ENCODE data around the gene EREG.

EREG gene

DNA sequence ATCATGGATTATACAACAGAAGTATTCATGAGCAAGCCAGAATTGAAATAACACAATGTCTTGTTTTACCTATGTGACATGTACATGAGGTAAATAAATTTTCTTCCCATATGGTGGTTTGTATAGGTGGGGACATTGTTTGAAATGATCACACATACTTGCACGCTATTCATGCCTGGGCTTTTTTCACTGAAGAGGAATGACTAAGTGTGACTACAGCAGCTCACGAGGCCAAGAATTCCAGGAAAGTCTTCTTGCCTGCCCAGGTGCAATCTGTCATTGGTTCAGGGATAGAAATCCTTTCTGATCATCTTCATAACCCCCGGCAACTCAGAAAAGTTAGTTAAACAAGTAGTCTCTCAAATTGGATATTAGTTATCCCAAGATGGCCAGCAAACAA is 43.7 kb downstream of the EREG start:
- DNase-seq, result no peak
- Histone ChIP-seq H3K36me3 (ENCODE audit: control insufficient read depth in 4 of 4, insufficient read depth in 4 of 4, low read length in 3 of 4) (no peaks in the 10 kb centered on the region), H3K4me1 (ENCODE audit: control extremely low read depth in 1 of 4, control insufficient read depth in 4 of 4, insufficient read depth in 4 of 4, low read length in 3 of 4) (no peaks in the 10 kb centered on the region), H3K4me3 (ENCODE audit: control insufficient read depth in 1 of 7, extremely low read depth in 1 of 7, insufficient read depth in 4 of 7, low read depth in 2 of 7, low read length in 6 of 7) (no peak overlapping the region), H3K27ac (ENCODE audit: insufficient read depth in 1 of 2, low read depth in 1 of 2, low read length in 2 of 2, poor library complexity in 1 of 2, severe bottlenecking in 2 of 2) (no peak overlapping the region), H3K27me3 (replicated peaks in 2 of 5; ENCODE audit: control insufficient read depth in 4 of 5, insufficient read depth in 5 of 5, low read length in 4 of 5) (no peaks in the 10 kb centered on the region), H3K9me3 (ENCODE audit: control extremely low read depth in 1 of 5, control insufficient read depth in 4 of 5, insufficient read depth in 2 of 5, low read depth in 1 of 5, low read length in 4 of 5) (no peaks in the 10 kb centered on the region)
- POLR2A ChIA-PET, result no interaction called here
- WGBS (ENCODE audit: insufficient coverage), result 100% methylated on average over 2 of the region's 3 CpGs
- CTCF ChIA-PET, result no interaction called here

DNA sequence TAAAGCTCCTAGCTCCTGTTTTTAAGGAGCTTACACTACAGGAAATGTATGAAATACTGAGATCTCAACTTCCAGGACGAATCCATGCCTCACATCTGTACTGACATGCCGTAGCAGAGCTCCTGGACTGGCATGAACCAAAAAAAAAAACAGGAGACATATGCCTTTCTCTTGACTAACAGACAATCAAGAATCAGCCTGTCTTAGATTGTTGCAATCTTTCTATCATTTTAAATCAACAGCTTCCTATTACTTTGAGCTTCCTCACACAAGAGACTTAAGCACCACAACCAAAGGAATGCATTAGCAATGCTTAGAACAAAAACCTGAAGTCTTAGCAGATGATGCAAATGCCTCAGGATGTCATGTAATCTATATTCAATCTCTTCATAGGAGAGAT is 45.3 kb downstream of the EREG start:
- ChIA-PET POLR2A (interaction anchor here (0.6 kb wide), 1 partner anchor 64 kb away, joined by 3 read pairs; no protein-coding TSS in a partner anchor), CTCF (interaction anchor here (1.3 to 2.2 kb wide), 2 partner anchors 9 to 18 kb away, joined by 4 to 8 read pairs; no protein-coding TSS in a partner anchor)
- Histone ChIP-seq H3K27me3 (replicated peaks in 2 of 5; ENCODE audit: control insufficient read depth in 4 of 5, insufficient read depth in 5 of 5, low read length in 4 of 5) (no peaks in the 10 kb centered on the region), H3K4me3 (ENCODE audit: control insufficient read depth in 1 of 7, extremely low read depth in 1 of 7, insufficient read depth in 4 of 7, low read depth in 2 of 7, low read length in 6 of 7) (no peak overlapping the region), H3K27ac (ENCODE audit: insufficient read depth in 1 of 2, low read depth in 1 of 2, low read length in 2 of 2, poor library complexity in 1 of 2, severe bottlenecking in 2 of 2) (no peak overlapping the region), H3K36me3 (ENCODE audit: control insufficient read depth in 4 of 4, insufficient read depth in 4 of 4, low read length in 3 of 4) (no peaks in the 10 kb centered on the region), H3K4me1 (ENCODE audit: control extremely low read depth in 1 of 4, control insufficient read depth in 4 of 4, insufficient read depth in 4 of 4, low read length in 3 of 4) (no peaks in the 10 kb centered on the region), H3K9me3 (ENCODE audit: control extremely low read depth in 1 of 5, control insufficient read depth in 4 of 5, insufficient read depth in 2 of 5, low read depth in 1 of 5, low read length in 4 of 5) (no peaks in the 10 kb centered on the region)
- WGBS (ENCODE audit: insufficient coverage), result 92% methylated on average over 2 of the region's 2 CpGs
- DNase-seq, result no peak

DNA sequence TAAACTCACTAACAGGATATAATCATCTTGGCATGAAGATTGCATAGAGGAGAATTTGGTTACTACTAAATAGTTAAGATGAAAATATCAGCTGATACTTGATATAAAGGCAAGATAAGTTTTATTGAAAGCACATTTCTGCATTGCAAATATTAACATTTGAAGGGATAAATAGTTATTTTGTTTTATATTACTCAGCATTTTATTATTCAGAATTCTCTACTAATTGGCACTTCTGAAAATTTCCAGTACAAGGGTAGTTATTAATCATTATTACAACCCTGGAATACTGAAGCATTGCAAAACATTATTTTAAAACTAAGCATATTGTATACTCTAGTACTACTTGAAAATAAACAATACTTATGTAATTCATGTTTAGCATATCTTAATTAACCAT is 47.3 kb downstream of the EREG start:
- ChIA-PET CTCF (no interaction called here), POLR2A (no interaction called here)

DNA sequence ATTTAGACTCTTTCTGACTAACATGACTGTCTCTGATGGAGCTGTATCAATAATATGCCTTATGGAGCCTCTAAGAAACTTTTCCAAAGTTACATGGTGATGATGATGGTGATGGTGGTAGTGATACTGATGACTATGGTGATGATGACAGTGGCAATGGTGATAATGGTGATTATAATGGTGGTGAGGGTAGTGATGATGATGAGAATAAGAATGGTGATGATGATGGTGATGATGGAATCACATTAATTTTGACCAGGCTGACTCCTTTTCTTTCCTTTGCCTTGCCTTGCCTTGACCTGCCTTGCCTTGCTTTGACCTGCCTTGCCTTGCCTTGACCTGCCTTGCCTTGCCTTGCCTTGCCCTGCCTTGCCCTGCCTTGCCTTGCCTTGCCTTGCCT is 48.3 kb downstream of the EREG start:
- ChIA-PET POLR2A (no interaction called here), CTCF (no interaction called here)
- Histone ChIP-seq H3K27ac (ENCODE audit: insufficient read depth in 1 of 2, low read depth in 1 of 2, low read length in 2 of 2, poor library complexity in 1 of 2, severe bottlenecking in 2 of 2) (no peak overlapping the region), H3K4me1 (ENCODE audit: control extremely low read depth in 1 of 4, control insufficient read depth in 4 of 4, insufficient read depth in 4 of 4, low read length in 3 of 4) (no peaks in the 10 kb centered on the region), H3K4me3 (ENCODE audit: control insufficient read depth in 1 of 7, extremely low read depth in 1 of 7, insufficient read depth in 4 of 7, low read depth in 2 of 7, low read length in 6 of 7) (no peak overlapping the region), H3K9me3 (ENCODE audit: control extremely low read depth in 1 of 5, control insufficient read depth in 4 of 5, insufficient read depth in 2 of 5, low read depth in 1 of 5, low read length in 4 of 5) (no peaks in the 10 kb centered on the region), H3K27me3 (replicated peaks in 2 of 5; ENCODE audit: control insufficient read depth in 4 of 5, insufficient read depth in 5 of 5, low read length in 4 of 5) (no peaks in the 10 kb centered on the region), H3K36me3 (ENCODE audit: control insufficient read depth in 4 of 4, insufficient read depth in 4 of 4, low read length in 3 of 4) (no peaks in the 10 kb centered on the region)
- DNase-seq, result no peak

More for the DNA sequence above, 47.3 kb downstream of the EREG start:
- H3K27me3 ChIP-seq (replicated peaks in 2 of 5; ENCODE audit: control insufficient read depth in 4 of 5, insufficient read depth in 5 of 5, low read length in 4 of 5), result no peaks in the 10 kb centered on the region
- H3K4me3 ChIP-seq (ENCODE audit: control insufficient read depth in 1 of 7, extremely low read depth in 1 of 7, insufficient read depth in 4 of 7, low read depth in 2 of 7, low read length in 6 of 7), result no peak overlapping the region
- no peaks in the 10 kb centered on the region for H3K36me3 ChIP-seq (ENCODE audit: control insufficient read depth in 4 of 4, insufficient read depth in 4 of 4, low read length in 3 of 4)
- H3K4me1 ChIP-seq (ENCODE audit: control extremely low read depth in 1 of 4, control insufficient read depth in 4 of 4, insufficient read depth in 4 of 4, low read length in 3 of 4), result no peaks in the 10 kb centered on the region
- H3K9me3 ChIP-seq (ENCODE audit: control extremely low read depth in 1 of 5, control insufficient read depth in 4 of 5, insufficient read depth in 2 of 5, low read depth in 1 of 5, low read length in 4 of 5), result no peaks in the 10 kb centered on the region
- DNase-seq, result no peak
- H3K27ac ChIP-seq (ENCODE audit: insufficient read depth in 1 of 2, low read depth in 1 of 2, low read length in 2 of 2, poor library complexity in 1 of 2, severe bottlenecking in 2 of 2), result no peak overlapping the region

DNA sequence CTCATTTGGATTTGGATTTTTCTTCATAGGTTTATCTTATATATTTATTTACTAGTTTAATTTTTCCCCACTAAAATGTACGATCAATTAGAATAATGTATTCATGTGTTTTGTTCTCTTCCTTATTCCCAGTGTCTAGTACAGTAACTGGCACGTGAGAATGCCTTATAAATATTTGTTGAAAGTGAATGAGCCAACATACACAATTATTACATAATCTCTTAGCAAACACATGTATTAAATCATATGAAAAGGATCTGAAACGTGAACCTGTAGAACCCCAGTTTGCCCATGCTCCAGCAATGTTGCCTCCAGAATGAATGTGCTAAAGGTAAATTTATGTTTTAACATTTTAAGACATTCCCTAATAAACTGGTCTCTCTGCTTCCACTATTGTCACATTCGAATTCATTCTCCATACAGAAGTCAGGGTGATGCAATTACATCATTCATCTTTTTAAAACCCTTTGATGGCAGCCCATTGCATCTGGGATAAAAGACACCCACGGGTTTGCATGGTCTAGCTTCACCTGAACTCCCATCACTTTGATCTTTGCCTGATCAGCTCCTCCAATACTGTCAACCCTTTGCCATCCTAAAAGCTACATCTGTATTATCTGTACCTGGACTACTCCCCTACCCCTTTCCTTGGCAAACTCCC is 49.3 kb downstream of the EREG start:
- H3K4me3 ChIP-seq (ENCODE audit: control insufficient read depth in 1 of 7, extremely low read depth in 1 of 7, insufficient read depth in 4 of 7, low read depth in 2 of 7, low read length in 6 of 7), result no peak overlapping the region
- ChIA-PET POLR2A (no interaction called here), CTCF (interaction anchor here (0.7 to 1.0 kb wide), 2 partner anchors 13 to 30 kb away, joined by 3 to 4 read pairs; no protein-coding TSS in a partner anchor)
- no peak for DNase-seq
- no peaks in the 10 kb centered on the region for H3K9me3 ChIP-seq (ENCODE audit: control extremely low read depth in 1 of 5, control insufficient read depth in 4 of 5, insufficient read depth in 2 of 5, low read depth in 1 of 5, low read length in 4 of 5)
- no peaks in the 10 kb centered on the region for H3K4me1 ChIP-seq (ENCODE audit: control extremely low read depth in 1 of 4, control insufficient read depth in 4 of 4, insufficient read depth in 4 of 4, low read length in 3 of 4)
- H3K27ac ChIP-seq (ENCODE audit: insufficient read depth in 1 of 2, low read depth in 1 of 2, low read length in 2 of 2, poor library complexity in 1 of 2, severe bottlenecking in 2 of 2), result no peak overlapping the region
- 100% methylated on average over 3 of the region's 5 CpGs for WGBS (ENCODE audit: insufficient coverage)
- H3K27me3 ChIP-seq (replicated peaks in 2 of 5; ENCODE audit: control insufficient read depth in 4 of 5, insufficient read depth in 5 of 5, low read length in 4 of 5), result no peaks in the 10 kb centered on the region
- no peaks in the 10 kb centered on the region for H3K36me3 ChIP-seq (ENCODE audit: control insufficient read depth in 4 of 4, insufficient read depth in 4 of 4, low read length in 3 of 4)

DNA sequence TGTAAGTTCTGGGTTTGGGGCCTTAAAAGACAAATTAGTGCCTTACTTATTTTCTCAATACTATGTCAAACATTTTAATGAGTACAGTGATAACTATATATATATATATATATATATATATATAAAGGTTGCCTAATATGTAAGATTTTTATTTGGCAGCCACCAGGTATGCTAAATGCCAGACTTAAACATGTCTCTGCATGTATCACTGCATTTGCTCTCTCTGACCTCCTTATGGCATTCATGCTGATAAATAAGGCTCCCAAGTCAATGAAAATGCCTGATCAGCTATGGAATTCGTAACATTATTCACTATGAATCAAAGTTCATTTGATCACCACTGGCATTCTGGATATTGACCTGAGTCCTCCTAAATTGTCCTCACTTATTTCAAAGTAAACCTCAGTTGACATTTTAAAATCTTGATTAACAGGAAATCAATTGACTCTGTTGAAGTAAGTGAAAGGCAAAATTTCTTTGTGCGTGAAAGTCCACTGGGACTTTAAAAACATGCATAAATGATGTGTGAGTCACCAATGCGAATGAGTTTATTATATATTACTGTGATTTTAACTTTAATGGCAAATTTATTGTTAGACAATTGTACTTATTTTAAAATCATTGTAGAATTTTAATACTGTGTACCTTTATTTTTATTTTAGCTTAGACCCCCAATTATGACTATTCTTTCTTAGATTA is 50.8 kb downstream of the EREG start:
- no peaks in the 10 kb centered on the region for H3K9me3 ChIP-seq (ENCODE audit: control extremely low read depth in 1 of 5, control insufficient read depth in 4 of 5, insufficient read depth in 2 of 5, low read depth in 1 of 5, low read length in 4 of 5)
- CTCF ChIA-PET, result no interaction called here
- POLR2A ChIA-PET, result no interaction called here
- DNase-seq, result no peak
- H3K27me3 ChIP-seq (replicated peaks in 2 of 5; ENCODE audit: control insufficient read depth in 4 of 5, insufficient read depth in 5 of 5, low read length in 4 of 5), result no peaks in the 10 kb centered on the region
- 100% methylated on average over 1 of the region's 3 CpGs for WGBS (ENCODE audit: insufficient coverage)
- no peak overlapping the region for H3K4me3 ChIP-seq (ENCODE audit: control insufficient read depth in 1 of 7, extremely low read depth in 1 of 7, insufficient read depth in 4 of 7, low read depth in 2 of 7, low read length in 6 of 7)
- no peaks in the 10 kb centered on the region for H3K4me1 ChIP-seq (ENCODE audit: control extremely low read depth in 1 of 4, control insufficient read depth in 4 of 4, insufficient read depth in 4 of 4, low read length in 3 of 4)
- H3K27ac ChIP-seq (ENCODE audit: insufficient read depth in 1 of 2, low read depth in 1 of 2, low read length in 2 of 2, poor library complexity in 1 of 2, severe bottlenecking in 2 of 2), result no peak overlapping the region
- H3K36me3 ChIP-seq (ENCODE audit: control insufficient read depth in 4 of 4, insufficient read depth in 4 of 4, low read length in 3 of 4), result no peaks in the 10 kb centered on the region

DNA sequence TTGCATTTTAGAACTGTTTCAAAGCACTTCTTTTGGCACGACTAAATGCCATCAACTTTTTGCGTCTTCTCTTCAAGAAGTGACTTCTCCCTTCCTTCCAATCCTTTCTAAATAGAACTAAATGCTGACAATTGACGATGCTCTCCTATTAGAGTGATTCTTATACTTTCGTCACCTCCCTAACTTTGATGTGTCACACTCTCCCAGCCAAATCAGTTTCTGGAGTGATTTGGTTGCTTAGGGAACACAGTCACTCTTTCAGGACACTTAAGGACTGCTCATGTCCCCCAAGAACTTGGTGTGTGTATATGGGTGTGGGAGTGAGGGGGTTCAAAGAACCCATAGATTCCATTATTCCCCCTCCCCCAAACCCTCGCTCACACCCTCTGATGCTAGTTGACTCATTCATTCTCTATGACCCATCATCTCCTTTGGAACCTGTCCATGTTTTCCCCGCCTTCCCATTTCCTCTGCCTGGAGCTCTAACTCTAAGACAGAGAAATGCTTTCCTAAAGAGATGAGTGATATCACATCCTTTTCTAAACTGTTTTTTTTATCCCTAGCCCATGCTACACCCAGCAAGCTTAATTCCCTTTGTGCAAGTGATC is 53.2 kb downstream of the EREG start:
- H3K36me3 ChIP-seq (ENCODE audit: control insufficient read depth in 4 of 4, insufficient read depth in 4 of 4, low read length in 3 of 4), result no peaks in the 10 kb centered on the region
- POLR2A ChIA-PET, result no interaction called here
- H3K27ac ChIP-seq (ENCODE audit: insufficient read depth in 1 of 2, low read depth in 1 of 2, low read length in 2 of 2, poor library complexity in 1 of 2, severe bottlenecking in 2 of 2), result no peak overlapping the region
- no peak for DNase-seq
- H3K27me3 ChIP-seq (replicated peaks in 2 of 5; ENCODE audit: control insufficient read depth in 4 of 5, insufficient read depth in 5 of 5, low read length in 4 of 5), result no peaks in the 10 kb centered on the region
- CTCF ChIA-PET, result no interaction called here
- WGBS (ENCODE audit: insufficient coverage), result 99% methylated on average over 6 of the region's 6 CpGs
- H3K4me1 ChIP-seq (ENCODE audit: control extremely low read depth in 1 of 4, control insufficient read depth in 4 of 4, insufficient read depth in 4 of 4, low read length in 3 of 4), result no peaks in the 10 kb centered on the region
- H3K9me3 ChIP-seq (ENCODE audit: control extremely low read depth in 1 of 5, control insufficient read depth in 4 of 5, insufficient read depth in 2 of 5, low read depth in 1 of 5, low read length in 4 of 5), result no peaks in the 10 kb centered on the region
- H3K4me3 ChIP-seq (ENCODE audit: control insufficient read depth in 1 of 7, extremely low read depth in 1 of 7, insufficient read depth in 4 of 7, low read depth in 2 of 7, low read length in 6 of 7), result no peak overlapping the region

All from common myeloid progenitor, CD34-positive (primary cell).